ENCODE measurements around the gene CCDC167. TPM values are rescaled to one million over a fixed set of nuclear protein-coding genes. Genes with fewer than 3 reads are reported as not detected.

The CCDC167 gene
- total and polyA plus RNA-seq, 2 donors (not counting 1 experiment from before 2014, with no cell fraction given), result 8.3 to 35.7 TPM

- Histone ChIP-seq H3K27ac (ENCODE audit: insufficient read depth, low read length) (peak overlapping the region; percentile 35), H3K36me3 (ENCODE audit: control insufficient read depth, insufficient read depth, low read length) (peaks cover 9% of the 10 kb centered on the region), H3K27me3 (ENCODE audit: control insufficient read depth, insufficient read depth, low read length) (no peaks in the 10 kb centered on the region), H3K4me3 (replicated peaks in 1 of 4; ENCODE audit: control extremely low read depth in 1 of 4, insufficient read depth in 1 of 4, low read depth in 3 of 4, low read length in 4 of 4) (peak overlapping the region in 3 of 4 experiments; percentile 24 to 38 (median 33)), H3K4me2 (ENCODE audit: extremely low read depth, insufficient read depth, low read length) (peak overlapping the region; percentile 74), H3K9ac (ENCODE audit: insufficient read depth, low read length) (no peak overlapping the region), H3K4me1 (ENCODE audit: control insufficient read depth, extremely low read depth, insufficient read depth, low read length) (peaks cover 5% of the 10 kb centered on the region), H4K20me1 (ENCODE audit: control insufficient read depth, extremely low read depth, insufficient read depth, low read length) (no peaks in the 10 kb centered on the region), H3K79me2 (ENCODE audit: control insufficient read depth, insufficient read depth, low read length) (peaks cover 5% of the 10 kb centered on the region), H2AFZ (ENCODE audit: low read length) (peak overlapping the region; percentile 57), H3K9me3 (ENCODE audit: control insufficient read depth, insufficient read depth, low read depth, low read length) (no peaks in the 10 kb centered on the region)
- DNase-seq (ENCODE audit: low read depth in 2 of 2), result no peak
- TF ChIP-seq, protein P1, sequence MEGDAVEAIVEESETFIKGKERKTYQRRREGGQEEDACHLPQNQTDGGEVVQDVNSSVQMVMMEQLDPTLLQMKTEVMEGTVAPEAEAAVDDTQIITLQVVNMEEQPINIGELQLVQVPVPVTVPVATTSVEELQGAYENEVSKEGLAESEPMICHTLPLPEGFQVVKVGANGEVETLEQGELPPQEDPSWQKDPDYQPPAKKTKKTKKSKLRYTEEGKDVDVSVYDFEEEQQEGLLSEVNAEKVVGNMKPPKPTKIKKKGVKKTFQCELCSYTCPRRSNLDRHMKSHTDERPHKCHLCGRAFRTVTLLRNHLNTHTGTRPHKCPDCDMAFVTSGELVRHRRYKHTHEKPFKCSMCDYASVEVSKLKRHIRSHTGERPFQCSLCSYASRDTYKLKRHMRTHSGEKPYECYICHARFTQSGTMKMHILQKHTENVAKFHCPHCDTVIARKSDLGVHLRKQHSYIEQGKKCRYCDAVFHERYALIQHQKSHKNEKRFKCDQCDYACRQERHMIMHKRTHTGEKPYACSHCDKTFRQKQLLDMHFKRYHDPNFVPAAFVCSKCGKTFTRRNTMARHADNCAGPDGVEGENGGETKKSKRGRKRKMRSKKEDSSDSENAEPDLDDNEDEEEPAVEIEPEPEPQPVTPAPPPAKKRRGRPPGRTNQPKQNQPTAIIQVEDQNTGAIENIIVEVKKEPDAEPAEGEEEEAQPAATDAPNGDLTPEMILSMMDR (conservative IDR thresholded peaks at IDR 0.05 in 1 of 2, IDR thresholded peaks at IDR 0.05 in 1 of 2; ENCODE audit: low read depth in 1 of 2, low read length in 2 of 2), result no peak
These were observed 57.1 kb downstream of the CCDC167 start for GRCh38 chr6:37442416-37443215.

DNA sequence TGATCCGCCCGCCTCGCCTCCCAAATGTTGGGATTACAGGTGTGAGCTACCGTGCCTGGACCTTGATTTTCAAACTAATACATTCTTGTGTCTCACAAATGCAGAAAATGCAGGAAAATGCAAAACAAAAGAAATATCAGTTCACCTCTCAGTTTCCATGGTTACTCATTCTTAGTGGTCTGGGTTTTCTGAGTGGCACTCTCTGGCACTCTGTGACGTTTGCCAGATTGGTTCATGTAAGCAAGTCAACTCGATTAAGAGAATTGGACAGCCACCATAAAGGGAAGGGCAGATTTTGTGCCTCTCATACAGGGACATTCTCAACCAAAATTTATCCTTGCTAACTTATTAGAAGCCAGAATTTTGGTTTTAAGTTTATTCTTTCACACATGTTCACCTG lies 58.0 kb downstream of the CCDC167 start:
- Histone ChIP-seq H3K27ac (ENCODE audit: insufficient read depth, low read length) (no peak overlapping the region), H3K79me2 (ENCODE audit: control insufficient read depth, insufficient read depth, low read length) (peaks cover 5% of the 10 kb centered on the region)

GRCh38 chr6:37438930-37439329 lies 60.8 kb downstream of the CCDC167 start:
- peak in 1 of 2 donors; percentile 5 for DNase-seq (ENCODE audit: low read depth in 2 of 2)
- H2AFZ ChIP-seq (ENCODE audit: low read length), result no peak overlapping the region
- H3K79me2 ChIP-seq (ENCODE audit: control insufficient read depth, insufficient read depth, low read length), result peaks cover 18% of the 10 kb centered on the region
- no peak overlapping the region for H3K4me2 ChIP-seq (ENCODE audit: extremely low read depth, insufficient read depth, low read length)
- H3K27me3 ChIP-seq (ENCODE audit: control insufficient read depth, insufficient read depth, low read length), result no peaks in the 10 kb centered on the region
- H3K27ac ChIP-seq (ENCODE audit: insufficient read depth, low read length), result no peak overlapping the region
- peaks cover 5% of the 10 kb centered on the region for H3K36me3 ChIP-seq (ENCODE audit: control insufficient read depth, insufficient read depth, low read length)
- TF ChIP-seq EZH2 (IDR thresholded peaks at IDR 0.05; ENCODE audit: low read length, missing control alignments), result no peak
- no peaks in the 10 kb centered on the region for H3K9me3 ChIP-seq (ENCODE audit: control insufficient read depth, insufficient read depth, low read depth, low read length)
- H4K20me1 ChIP-seq (ENCODE audit: control insufficient read depth, extremely low read depth, insufficient read depth, low read length), result no peaks in the 10 kb centered on the region
- H3K4me1 ChIP-seq (ENCODE audit: control insufficient read depth, extremely low read depth, insufficient read depth, low read length), result peaks cover 5% of the 10 kb centered on the region
- H3K4me3 ChIP-seq (replicated peaks in 1 of 4; ENCODE audit: control extremely low read depth in 1 of 4, insufficient read depth in 1 of 4, low read depth in 3 of 4, low read length in 4 of 4), result no peak overlapping the region
- no peak overlapping the region for H3K9ac ChIP-seq (ENCODE audit: insufficient read depth, low read length)

More for the DNA sequence above, 58.0 kb downstream of the CCDC167 start:
- no peak for DNase-seq (ENCODE audit: low read depth in 2 of 2)
- Histone ChIP-seq H3K4me2 (ENCODE audit: extremely low read depth, insufficient read depth, low read length) (no peak overlapping the region), H2AFZ (ENCODE audit: low read length) (no peak overlapping the region), H3K9ac (ENCODE audit: insufficient read depth, low read length) (no peak overlapping the region), H3K27me3 (ENCODE audit: control insufficient read depth, insufficient read depth, low read length) (no peaks in the 10 kb centered on the region), H4K20me1 (ENCODE audit: control insufficient read depth, extremely low read depth, insufficient read depth, low read length) (no peaks in the 10 kb centered on the region), H3K4me1 (ENCODE audit: control insufficient read depth, extremely low read depth, insufficient read depth, low read length) (peaks cover 5% of the 10 kb centered on the region), H3K4me3 (replicated peaks in 1 of 4; ENCODE audit: control extremely low read depth in 1 of 4, insufficient read depth in 1 of 4, low read depth in 3 of 4, low read length in 4 of 4) (no peak overlapping the region), H3K36me3 (ENCODE audit: control insufficient read depth, insufficient read depth, low read length) (peaks cover 10% of the 10 kb centered on the region), H3K9me3 (ENCODE audit: control insufficient read depth, insufficient read depth, low read depth, low read length) (no peaks in the 10 kb centered on the region)
- no peak for TF ChIP-seq EZH2 (IDR thresholded peaks at IDR 0.05; ENCODE audit: low read length, missing control alignments)
- TF ChIP-seq, protein P1 (conservative IDR thresholded peaks at IDR 0.05 in 1 of 2, IDR thresholded peaks at IDR 0.05 in 1 of 2; ENCODE audit: low read depth in 1 of 2, low read length in 2 of 2), result no peak

Measured in fibroblast of lung (primary cell).